HepG2 (cell line): ENCODE measurements around the gene TLCD1. TPM values are rescaled to one million over a fixed set of nuclear protein-coding genes. Genes with fewer than 3 reads are reported as not detected.

Source experiments
- CEBPB ChIP-seq: IDR thresholded peaks from 2 replicates; pipeline ENCODE4 v1.6.1; 2011; ENCODE audit warnings: low read depth, low read length, improper control_type of control experiment, borderline replicate concordance
- CENPBD1 ChIP-seq: sonication (generic); formaldehyde crosslinking; IDR thresholded peaks from 2 replicates; pipeline ENCODE4 v1.8.0; 2022; ENCODE audit warnings: missing genetic modification reagents, low read depth, mild to moderate bottlenecking, borderline replicate concordance
- DMAP1 ChIP-seq: IDR thresholded peaks from 2 replicates; pipeline ENCODE4 v1.6.1; 2016
- ETV5 ChIP-seq: IDR thresholded peaks from 2 replicates; pipeline ENCODE4 v1.6.1; 2018; ENCODE audit warnings: missing biosample characterization, missing genetic modification reagents, inconsistent platforms, borderline replicate concordance
- ETV6 ChIP-seq: sonication (generic); formaldehyde crosslinking; conservative IDR thresholded peaks from 2 replicates; pipeline ENCODE4 v1.4.0; 2020; ENCODE audit warnings: missing genetic modification reagents
- FOXP1 ChIP-seq, 2 experiments: fragments of 450-650 bp in 1 of 2; IDR thresholded peaks; 2 replicates each; pipeline ENCODE4 v1.6.1; 2017 to 2018; ENCODE audit warnings: antibody characterized with exemption in 1 of 2
- HMG20B ChIP-seq: conservative IDR thresholded peaks from 2 replicates; pipeline ENCODE4 v1.6.1; 2016; ENCODE audit warnings: missing genetic modification reagents, missing compliant biosample characterization
- JUND ChIP-seq: sonication (generic); formaldehyde crosslinking; IDR thresholded peaks from 2 replicates; pipeline ENCODE4 v1.8.0; 2022; ENCODE audit warnings: mild to moderate bottlenecking, missing genetic modification reagents
- MED1 ChIP-seq: sonication (generic); formaldehyde crosslinking; IDR thresholded peaks from 2 replicates; pipeline ENCODE4 v1.4.0; 2020; ENCODE audit warnings: missing genetic modification reagents
- MED8 ChIP-seq: sonication (generic); formaldehyde crosslinking; IDR thresholded peaks from 2 replicates; pipeline ENCODE4 v1.8.1; 2023; ENCODE audit warnings: mild to moderate bottlenecking, missing genetic modification reagents; ENCODE audit not compliant: insufficient replicate concordance
- MYC ChIP-seq: sonication (generic); formaldehyde crosslinking; IDR thresholded peaks from 2 replicates; pipeline ENCODE4 v1.9.0; 2021; ENCODE audit warnings: missing genetic modification reagents, borderline replicate concordance
- NPAS2 ChIP-seq: sonication (generic); formaldehyde crosslinking; IDR thresholded peaks from 2 replicates; pipeline ENCODE4 v1.8.0; 2022; ENCODE audit warnings: mild to moderate bottlenecking, missing genetic modification reagents, borderline replicate concordance
- NR2F1 ChIP-seq, 2 experiments: fragments of 450-650 bp in 1 of 2; formaldehyde crosslinking in 1 of 2; IDR thresholded peaks; 2 replicates each; pipeline versions ENCODE4 v1.5.0 to v1.6.1; 2016 to 2020; ENCODE audit warnings: mild to moderate bottlenecking in 1 of 2, missing compliant biosample characterization in 1 of 2, missing genetic modification reagents in 1 of 2, moderate library complexity in 1 of 2
- PCBP2 ChIP-seq: fragments of 200-400 bp; formaldehyde crosslinking; optimal IDR thresholded peaks from 2 replicates; pipeline ENCODE3; 2018; ENCODE audit warnings: low read length, low read depth; ENCODE audit not compliant: poor library complexity, severe bottlenecking
- RAD21 ChIP-seq: fragments of 450-650 bp; formaldehyde crosslinking; IDR thresholded peaks from 2 replicates; pipeline ENCODE4 v1.5.0; 2020; ENCODE audit warnings: mild to moderate bottlenecking
- SOX6 ChIP-seq, 2 experiments: fragments of 450-650 bp in 1 of 2; sonication (generic) in 1 of 2; formaldehyde crosslinking in 1 of 2; IDR thresholded peaks; 2 replicates each; pipeline versions ENCODE4 v1.4.0 to v1.6.1; 2017 to 2020; ENCODE audit warnings: antibody characterized with exemption in 1 of 2, mild to moderate bottlenecking in 1 of 2, missing genetic modification reagents in 1 of 2
- TCF12 ChIP-seq, 2 experiments: fragments of 450-650 bp in 1 of 2; sonication (generic) in 1 of 2; formaldehyde crosslinking in 1 of 2; IDR thresholded peaks; 2 replicates each; pipeline versions ENCODE4 v1.6.1 to v1.8.0; 2017 to 2022; ENCODE audit warnings: antibody characterized with exemption in 1 of 2, mild to moderate bottlenecking in 1 of 2, missing genetic modification reagents in 1 of 2, moderate library complexity in 1 of 2
- TSC22D2 ChIP-seq: sonication (generic); formaldehyde crosslinking; IDR thresholded peaks from 2 replicates; pipeline ENCODE4 v1.5.1; 2020; ENCODE audit warnings: missing genetic modification reagents, mild to moderate bottlenecking, borderline replicate concordance
- ZIK1 ChIP-seq: sonication (generic); formaldehyde crosslinking; IDR thresholded peaks from 2 replicates; pipeline ENCODE4 v1.5.0; 2020; ENCODE audit warnings: mild to moderate bottlenecking, low read depth, missing genetic modification reagents, borderline replicate concordance
- ZNF234 ChIP-seq: sonication (generic); formaldehyde crosslinking; conservative IDR thresholded peaks from 2 replicates; pipeline ENCODE4 v1.5.1; 2020; ENCODE audit warnings: mild to moderate bottlenecking, missing genetic modification reagents
- ZNF335 ChIP-seq: sonication (generic); formaldehyde crosslinking; IDR thresholded peaks from 2 replicates; pipeline ENCODE4 v1.4.0; 2020; ENCODE audit warnings: missing genetic modification reagents
- ZNF562 ChIP-seq: sonication (generic); formaldehyde crosslinking; IDR thresholded peaks from 2 replicates; pipeline ENCODE4 v1.8.0; 2022; ENCODE audit warnings: missing genetic modification reagents, borderline replicate concordance
- ZNF75D ChIP-seq: sonication (generic); formaldehyde crosslinking; IDR thresholded peaks from 2 replicates; pipeline ENCODE4 v1.8.1; 2023; ENCODE audit warnings: missing genetic modification reagents, mild to moderate bottlenecking, borderline replicate concordance
- ZNF776 ChIP-seq: sonication (generic); formaldehyde crosslinking; IDR thresholded peaks from 2 replicates; pipeline ENCODE4 v1.4.0; 2020; ENCODE audit warnings: mild to moderate bottlenecking, missing genetic modification reagents
- polyA plus RNA-seq, 8 experiments: library from polyadenylated mRNA; depleted of rRNA in 3 of 8; stranded (reverse) in 7 of 8; unstranded in 1 of 8; fragments of >200 nt; fragmentation: Illumina TruSeq in 4 of 8; extraction: Trizol in 4 of 8; gene quantifications; 2 replicates each; pipeline versions ENCODE4 v1.2.1 to v1.2.3, GENCODE V29; 2011 to 2016; ENCODE audit warnings: low read depth in 4 of 8, missing spikeins in 1 of 8, mixed read lengths in 1 of 8; ENCODE audit not compliant: insufficient read depth in 1 of 8
- total RNA-seq, 5 experiments: library from RNA; depleted of rRNA; stranded (reverse); fragments of >200 nt; fragmentation: Illumina TruSeq; extraction: Trizol; gene quantifications; 2 replicates each; pipeline ENCODE4 v1.2.3, GENCODE V29; 2016; ENCODE audit warnings: low read depth in 1 of 5
- TF ChIP-seq, protein P1 (sequence below): sonication (generic); formaldehyde crosslinking; IDR thresholded peaks from 2 replicates; pipeline ENCODE4 v1.8.0; 2022; ENCODE audit warnings: low read depth, missing genetic modification reagents

Gene TLCD1
- total and polyA plus RNA-seq, 2 of the 13 experiments (the other 11 are each of a cell fraction or from before 2014, with no cell fraction given), result 14.9 to 19.6 TPM

- TF ChIP-seq MED8 (CRISPR knock-in tag) (no peak), RAD21 (CRISPR knock-in tag) (peak; percentile 95), ZIK1 (CRISPR knock-in tag) (no peak), CENPBD1 (no peak), ZNF234 (CRISPR knock-in tag) (no peak), ZNF776 (CRISPR knock-in tag) (no peak), PCBP2 (no peak), MED1 (CRISPR knock-in tag) (peak; percentile 63), FOXP1 (IDR thresholded peaks at IDR 0.05) (no peak), FOXP1 (CRISPR knock-in tag; IDR thresholded peaks at IDR 0.05) (no peak), DMAP1 (CRISPR knock-in tag) (0 out of 2 replicates have a peak, but pooled peaks have one; percentile 33), TSC22D2 (CRISPR knock-in tag) (no peak; the same call in 1 of the 2 replicates), SOX6 (IDR thresholded peaks at IDR 0.05) (no peak), SOX6 (CRISPR knock-in tag; IDR thresholded peaks at IDR 0.05) (peak; percentile 64; the same call in 1 of the 2 replicates), ETV6 (CRISPR knock-in tag) (no peak), NR2F1 (CRISPR knock-in tag; IDR thresholded peaks at IDR 0.05) (no peak), JUND (CRISPR knock-in tag) (no peak), MYC (CRISPR knock-in tag) (no peak; the same call in 1 of the 2 replicates), ZNF75D (CRISPR knock-in tag) (no peak), ZNF335 (no peak), TCF12 (IDR thresholded peaks at IDR 0.05) (no peak), TCF12 (CRISPR knock-in tag; IDR thresholded peaks at IDR 0.05) (no peak), HMG20B (CRISPR knock-in tag) (no peak), ZNF562 (no peak), CEBPB (no peak), ETV5 (no peak), NPAS2 (CRISPR knock-in tag) (no peak)
- TF ChIP-seq, protein P1, sequence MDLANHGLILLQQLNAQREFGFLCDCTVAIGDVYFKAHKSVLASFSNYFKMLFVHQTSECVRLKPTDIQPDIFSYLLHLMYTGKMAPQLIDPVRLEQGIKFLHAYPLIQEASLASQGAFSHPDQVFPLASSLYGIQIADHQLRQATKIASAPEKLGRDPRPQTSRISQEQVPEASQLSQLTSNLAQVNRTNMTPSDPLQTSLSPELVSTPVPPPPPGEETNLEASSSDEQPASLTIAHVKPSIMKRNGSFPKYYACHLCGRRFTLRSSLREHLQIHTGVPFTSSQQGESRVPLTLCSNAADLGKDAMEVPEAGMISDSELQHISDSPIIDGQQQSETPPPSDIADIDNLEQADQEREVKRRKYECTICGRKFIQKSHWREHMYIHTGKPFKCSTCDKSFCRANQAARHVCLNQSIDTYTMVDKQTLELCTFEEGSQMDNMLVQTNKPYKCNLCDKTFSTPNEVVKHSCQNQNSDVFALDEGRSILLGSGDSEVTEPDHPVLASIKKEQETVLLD (CRISPR knock-in tag), result no peak
Observed at GRCh38 chr17:28750178-28751047, 24.4 kb upstream of the TLCD1 start (continued).
